ENCODE data around the gene NT5M. TPM values are rescaled to one million over a fixed set of nuclear protein-coding genes. Genes with fewer than 3 reads are reported as not detected.
A peak's percentile ranks its signal among the peaks of the same experiment; 100 is the strongest.

NT5M gene
- total and polyA plus RNA-seq, 8 donors, result 0.72 to 6.6 (median 2.8) TPM; not detected in 2

GRCh38 chr17:17355426-17355825 is 52.3 kb downstream of the NT5M start:
- Histone ChIP-seq H3K36me3 (no peaks in the 10 kb centered on the region), H3K27me3 (peaks cover 0 to 24% (median 0%) of the 10 kb centered on the region in 3 donors), H3K4me3 (no peak overlapping the region), H3K27ac (no peak overlapping the region), H3K4me1 (peaks cover 0 to 13% (median 6%) of the 10 kb centered on the region in 4 donors), H3K9me3 (no peaks in the 10 kb centered on the region)
- no peak for DNase-seq
- TF ChIP-seq EP300 (IDR thresholded peaks at IDR 0.05) (no peak), POLR2AphosphoS5 (IDR thresholded peaks at IDR 0.05) (no peak), POLR2A (IDR thresholded peaks at IDR 0.05) (no peak), CTCF (IDR thresholded peaks at IDR 0.05) (no peak)
- 68 to 76% (median 70%) methylated on average over 11 to 12 of the region's 12 CpGs for WGBS, 5 donors
- intact Hi-C loops (cut with DNase I; ENCODE audit: low total_unique reads), result loop anchor here (5.0 to 10.0 kb wide), 2 partner anchors 139 to 287 kb away; partner anchors contain the start of gene RASD1

- H3K4me1 ChIP-seq, result peaks cover 0 to 13% (median 6%) of the 10 kb centered on the region in 4 donors
- H3K27me3 ChIP-seq, result peaks cover 0 to 21% (median 0%) of the 10 kb centered on the region in 3 donors
- H3K36me3 ChIP-seq, result no peaks in the 10 kb centered on the region
- 62 to 72% (median 67%) methylated on average over 10 of the region's 10 CpGs for WGBS, 5 donors
- intact Hi-C loops (cut with DNase I; ENCODE audit: low total_unique reads), result loop anchor here (5.0 to 10.0 kb wide), 2 partner anchors 138 to 286 kb away; partner anchors contain the start of gene RASD1
- H3K27ac ChIP-seq, result no peak overlapping the region
- TF ChIP-seq CTCF (IDR thresholded peaks at IDR 0.05), result peak in 6 of 7 experiments; percentile 90 to 100 (median 100)
- no peak for TF ChIP-seq POLR2A (IDR thresholded peaks at IDR 0.05)
- peak in 1 of 3 donors; percentile 30 for TF ChIP-seq POLR2AphosphoS5 (IDR thresholded peaks at IDR 0.05)
- H3K9me3 ChIP-seq, result no peaks in the 10 kb centered on the region
- DNase-seq, result peak; percentile 83 to 94
- no peak overlapping the region for H3K4me3 ChIP-seq
Observed at GRCh38 chr17:17356149-17356930, 53.2 kb downstream of the NT5M start.

- Histone ChIP-seq H3K4me3 (no peak overlapping the region), H3K36me3 (no peaks in the 10 kb centered on the region), H3K4me1 (peaks cover 0 to 13% (median 6%) of the 10 kb centered on the region in 4 donors), H3K27ac (no peak overlapping the region), H3K9me3 (no peaks in the 10 kb centered on the region), H3K27me3 (peaks cover 0 to 16% (median 0%) of the 10 kb centered on the region in 3 donors)
- 87 to 91% (median 89%) methylated on average over 10 of the region's 10 CpGs for WGBS, 5 donors
- TF ChIP-seq CTCF (IDR thresholded peaks at IDR 0.05), result no peak
- intact Hi-C loops (cut with DNase I; ENCODE audit: low total_unique reads), result loop anchor here (5.0 to 10.0 kb wide), 2 partner anchors 138 to 285 kb away; partner anchors contain the start of gene RASD1
- DNase-seq, result no peak
Observed at GRCh38 chr17:17356931-17357270, 53.7 kb downstream of the NT5M start.

GRCh38 chr17:17358060-17358751 is 55.0 kb downstream of the NT5M start:
- Histone ChIP-seq H3K9me3 (no peaks in the 10 kb centered on the region), H3K4me3 (no peak overlapping the region), H3K27me3 (peaks cover 0 to 6% (median 0%) of the 10 kb centered on the region in 3 donors), H3K4me1 (peaks cover 0 to 9% (median 6%) of the 10 kb centered on the region in 4 donors), H3K27ac (no peak overlapping the region), H3K36me3 (no peaks in the 10 kb centered on the region)
- no peak for TF ChIP-seq EP300 (IDR thresholded peaks at IDR 0.05)
- TF ChIP-seq POLR2A (IDR thresholded peaks at IDR 0.05), result no peak
- TF ChIP-seq POLR2AphosphoS5 (IDR thresholded peaks at IDR 0.05), result no peak
- no peak for TF ChIP-seq CTCF (IDR thresholded peaks at IDR 0.05)
- DNase-seq, result no peak
- intact Hi-C loops (cut with DNase I; ENCODE audit: low total_unique reads), result loop anchor here (5.0 to 10.0 kb wide), 2 partner anchors 137 to 284 kb away; partner anchors contain the start of gene RASD1
- 56 to 80% (median 74%) methylated on average over 3 of the region's 3 CpGs for WGBS, 5 donors
